DMS53 treated with DMSO at 0.1 percent for 48 hours (cell line): Measurements from ENCODE around the gene MMP1.

Experiments
- DNase-seq: peaks from one replicate; lab custom pipeline; 2025; ENCODE audit not compliant: unreplicated experiment; lab: John Stamatoyannopoulos, UW

Gene MMP1

GRCh38 chr11:102798012-102798746, at the start of gene MMP1:
TSS of gene MMP1 (minus strand) at chr11:102798160. CDS start at chr11:102798092, 68 bp downstream.
- DNase-seq: no peak

- DNase-seq: no peak
Measured at GRCh38 chr11:102846292-102846691, 48.3 kb upstream of the MMP1 start.

- no peak for DNase-seq
Measured at GRCh38 chr11:102843489-102843888, 45.5 kb upstream of the MMP1 start, which contains the start of gene MMP3. TSS of gene MMP3 (minus strand) at chr11:102843609. CDS start at chr11:102843546, 63 bp downstream.

GRCh38 chr11:102842930-102843329, 45.0 kb upstream of the MMP1 start:
- no peak for DNase-seq

GRCh38 chr11:102840018-102840417, 42.1 kb upstream of the MMP1 start:
- no peak for DNase-seq

- DNase-seq: no peak
Measured at GRCh38 chr11:102837646-102838045, 39.7 kb upstream of the MMP1 start.

- no peak for DNase-seq
Measured at GRCh38 chr11:102837156-102837555, 39.2 kb upstream of the MMP1 start.

GRCh38 chr11:102836290-102836875, 38.4 kb upstream of the MMP1 start:
- DNase-seq: no peak

GRCh38 chr11:102833731-102834130, 35.8 kb upstream of the MMP1 start:
- no peak for DNase-seq

- no peak for DNase-seq
Measured at GRCh38 chr11:102832612-102833011, 34.7 kb upstream of the MMP1 start.

- peak; percentile 23 for DNase-seq
Measured at GRCh38 chr11:102831489-102832440, 33.8 kb upstream of the MMP1 start.

- no peak for DNase-seq
Measured at GRCh38 chr11:102831128-102831488, 33.1 kb upstream of the MMP1 start.

GRCh38 chr11:102830001-102830727, 32.2 kb upstream of the MMP1 start:
- no peak for DNase-seq

GRCh38 chr11:102829316-102830000, 31.5 kb upstream of the MMP1 start:
- no peak for DNase-seq

GRCh38 chr11:102824556-102824955, 26.6 kb upstream of the MMP1 start:
- no peak for DNase-seq

GRCh38 chr11:102819491-102819890, 21.5 kb upstream of the MMP1 start:
- DNase-seq: no peak

- DNase-seq: no peak
Measured at GRCh38 chr11:102813484-102813883, 15.5 kb upstream of the MMP1 start.

GRCh38 chr11:102812188-102812587, 14.2 kb upstream of the MMP1 start:
- no peak for DNase-seq

GRCh38 chr11:102810950-102811660, 13.1 kb upstream of the MMP1 start:
- DNase-seq: peak; percentile 55

- DNase-seq: no peak
Measured at GRCh38 chr11:102809971-102810370, 12.0 kb upstream of the MMP1 start.
